Stimulated activated CD4-positive, alpha-beta T cell treated with anti-CD3 and anti-CD28 coated beads, Interleukin-1b, Interleukin-23, amount 100 ng/mL, for 4 hours (primary cell): ENCODE measurements around the gene HSD11B1.

Source experiments
- DNase-seq, 2 donors: peaks; one replicate each; pipeline ENCODE4 v3.0.0-alpha.2; 2020; ENCODE audit warnings: low read depth in 2 of 2

The HSD11B1 gene

GRCh38 chr1:209727286-209727685 is 22.6 kb downstream of the HSD11B1 start:
- DNase-seq = no peak

DNA sequence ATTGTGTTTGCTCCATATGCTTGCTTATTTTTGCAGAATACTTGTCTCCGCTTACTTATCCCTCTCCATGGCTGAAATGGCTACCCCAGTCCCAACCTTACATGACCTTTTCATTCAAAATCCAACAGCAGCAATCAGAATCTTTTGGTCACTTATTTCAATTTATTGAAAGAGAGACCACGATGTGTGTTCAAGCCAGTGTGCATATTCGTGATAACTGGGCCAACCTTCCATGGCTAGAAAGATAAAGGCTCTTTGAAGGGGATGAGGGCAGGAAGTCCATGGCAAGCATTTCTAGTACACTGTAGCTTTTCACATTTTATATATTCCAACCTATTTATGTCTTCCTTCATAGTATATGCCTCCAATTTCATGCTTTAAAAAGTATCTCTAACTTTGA is 23.1 kb downstream of the HSD11B1 start:
- DNase-seq = no peak

GRCh38 chr1:209728466-209728865 is 23.8 kb downstream of the HSD11B1 start:
- DNase-seq = no peak

DNA sequence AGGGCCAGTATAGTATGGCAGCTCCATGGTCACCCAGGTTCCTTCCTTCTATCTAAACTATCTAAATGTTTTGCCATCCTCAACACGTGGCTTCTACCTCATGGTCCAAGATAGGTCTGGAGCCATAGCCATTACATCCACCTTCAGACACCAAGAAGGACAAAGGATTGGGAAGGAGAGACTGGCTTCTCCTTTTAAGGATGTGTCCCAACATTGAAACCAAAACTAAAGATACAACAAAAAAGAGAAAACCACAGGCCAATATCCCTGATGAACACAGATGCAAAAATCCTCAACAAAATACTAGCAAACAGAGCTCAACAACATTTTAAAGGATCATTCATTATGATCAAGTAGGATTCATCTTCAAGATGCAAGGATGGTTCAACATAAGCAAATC is 24.8 kb downstream of the HSD11B1 start:
- DNase-seq = no peak

DNA sequence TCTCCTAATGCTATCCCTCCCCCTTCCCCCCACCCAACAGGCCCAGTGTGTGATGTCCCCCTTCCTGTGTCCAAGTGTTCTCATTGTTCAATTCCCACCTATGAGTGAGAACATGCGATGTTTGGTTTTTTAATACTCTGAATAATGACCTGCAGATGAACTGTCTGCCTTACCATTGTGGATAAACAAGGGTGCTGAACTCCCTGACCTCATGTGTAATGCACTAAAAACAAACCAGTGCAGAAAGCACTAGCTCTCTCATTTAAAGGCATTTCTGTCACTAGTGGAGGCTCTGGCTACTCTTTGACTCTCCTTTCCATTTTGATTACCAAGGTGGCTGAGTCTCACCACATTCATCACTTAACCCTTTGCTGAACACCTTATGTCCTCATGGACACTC is 28.1 kb downstream of the HSD11B1 start:
- no peak for DNase-seq

- no peak for DNase-seq
These were observed 29.0 kb downstream of the HSD11B1 start for GRCh38 chr1:209733409-209734192.

DNA sequence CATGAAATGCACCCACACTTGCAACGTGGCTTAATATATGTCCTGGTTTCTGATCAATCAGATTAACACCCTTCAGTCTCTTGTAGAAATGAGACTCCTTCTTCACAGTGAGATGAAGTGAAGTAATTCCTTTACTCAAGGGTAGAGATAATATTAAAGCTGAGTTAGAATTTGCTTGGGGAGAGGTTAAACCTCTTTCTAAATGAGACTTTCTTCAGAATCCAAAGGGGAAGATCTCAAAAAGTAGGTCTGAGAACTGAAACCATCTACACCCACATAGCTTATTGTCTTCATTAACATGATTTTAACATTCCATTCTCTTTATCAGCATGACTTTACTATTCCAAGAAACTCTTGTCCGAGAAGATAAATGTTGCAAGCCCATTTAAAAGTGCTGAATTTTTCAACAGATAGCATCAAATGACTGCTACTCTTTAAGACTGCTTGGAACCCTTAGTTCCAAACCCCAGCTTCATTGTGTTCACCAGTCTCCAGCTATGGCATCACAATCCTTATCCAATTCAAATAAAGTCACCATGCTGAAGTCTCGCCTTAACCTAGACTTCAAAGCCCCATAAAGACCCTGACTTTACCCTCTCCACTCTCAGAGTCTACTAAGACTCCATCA is 32.0 kb downstream of the HSD11B1 start:
- no peak for DNase-seq

DNA sequence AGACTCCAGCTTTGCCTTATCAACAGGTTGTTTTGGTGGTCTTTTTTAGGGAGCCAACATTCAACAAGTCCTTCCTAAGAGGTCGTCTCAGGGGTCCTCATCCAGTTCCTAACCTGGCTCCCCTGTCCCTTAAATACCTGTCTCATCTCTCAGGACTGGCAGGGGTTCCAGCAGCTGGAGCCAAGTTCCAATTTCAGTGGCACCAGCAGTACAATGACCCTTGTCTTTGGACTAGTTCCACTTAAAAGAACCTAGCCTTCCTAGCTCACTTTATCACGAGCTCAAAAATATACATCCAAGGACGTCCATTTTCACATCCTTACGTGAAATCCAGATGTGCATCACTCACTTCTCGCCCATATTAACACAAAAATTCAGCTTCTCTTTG is 32.5 kb downstream of the HSD11B1 start:
- no peak for DNase-seq

GRCh38 chr1:209738270-209738669 is 33.6 kb downstream of the HSD11B1 start:
- no peak for DNase-seq

GRCh38 chr1:209741193-209741592 is 36.5 kb downstream of the HSD11B1 start:
- DNase-seq = no peak

DNA sequence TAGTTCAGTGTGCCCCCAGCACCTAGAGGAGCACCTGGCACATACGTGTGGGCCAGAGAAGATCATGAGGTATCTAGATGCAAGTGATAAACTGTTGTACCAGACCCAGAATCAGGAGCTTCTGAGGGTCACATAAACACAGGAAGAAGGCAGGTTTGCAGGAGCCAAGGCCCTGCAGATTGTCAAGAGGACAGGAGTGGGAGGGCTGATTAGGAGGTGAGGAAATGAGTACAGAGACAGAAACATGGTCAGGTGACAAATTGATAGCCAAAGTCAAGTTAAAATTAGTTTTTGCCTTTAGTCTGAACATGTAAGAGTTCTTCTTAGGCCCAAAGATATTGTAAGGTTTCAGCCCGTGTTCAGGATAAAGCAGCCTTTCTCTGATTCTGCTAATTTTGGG is 37.2 kb downstream of the HSD11B1 start:
- no peak for DNase-seq

DNA sequence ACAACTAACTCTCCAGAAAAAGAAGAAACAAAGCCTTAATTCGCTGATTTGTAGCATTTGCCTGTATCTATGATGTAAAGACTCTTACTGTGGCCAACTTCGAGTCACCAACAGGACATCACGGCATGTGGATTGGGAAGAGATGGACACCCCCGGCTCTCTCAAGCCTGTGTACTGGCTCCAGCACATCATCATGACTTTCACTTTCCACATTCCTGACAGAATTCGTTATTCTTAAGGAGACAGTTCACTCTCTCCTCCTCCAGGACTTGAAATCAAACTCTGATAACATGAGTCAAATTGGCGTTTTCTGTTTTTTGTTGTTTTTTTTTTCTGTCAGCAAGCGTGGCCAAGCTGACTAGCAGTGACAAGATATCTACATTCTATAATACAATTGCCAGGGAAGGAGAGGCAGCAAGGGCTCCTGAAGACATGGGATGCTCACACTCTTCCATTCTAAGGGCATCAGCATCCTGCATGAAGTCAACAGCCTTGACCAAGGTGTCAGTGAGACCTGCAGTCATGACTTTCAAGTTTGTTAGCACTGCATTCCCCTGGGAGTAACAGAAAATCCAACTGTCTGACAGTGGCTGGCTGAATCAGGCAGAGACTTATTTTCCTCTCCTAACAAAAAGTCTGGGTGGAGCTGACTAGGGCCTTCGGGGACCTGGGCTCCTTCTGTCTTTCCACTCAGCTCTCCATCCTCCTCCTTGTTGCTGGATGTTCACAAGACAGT is 37.9 kb downstream of the HSD11B1 start:
- no peak for DNase-seq

- DNase-seq = no peak
These were observed 38.5 kb downstream of the HSD11B1 start for GRCh38 chr1:209743145-209743482.

- no peak for DNase-seq
These were observed 42.0 kb downstream of the HSD11B1 start for GRCh38 chr1:209746451-209747165.

GRCh38 chr1:209747580-209748262 is 43.1 kb downstream of the HSD11B1 start:
- peak; percentile 70 to 81 for DNase-seq

GRCh38 chr1:209748620-209749019 is 44.0 kb downstream of the HSD11B1 start:
- no peak for DNase-seq

GRCh38 chr1:209749205-209749604 is 44.6 kb downstream of the HSD11B1 start:
- DNase-seq = no peak

DNA sequence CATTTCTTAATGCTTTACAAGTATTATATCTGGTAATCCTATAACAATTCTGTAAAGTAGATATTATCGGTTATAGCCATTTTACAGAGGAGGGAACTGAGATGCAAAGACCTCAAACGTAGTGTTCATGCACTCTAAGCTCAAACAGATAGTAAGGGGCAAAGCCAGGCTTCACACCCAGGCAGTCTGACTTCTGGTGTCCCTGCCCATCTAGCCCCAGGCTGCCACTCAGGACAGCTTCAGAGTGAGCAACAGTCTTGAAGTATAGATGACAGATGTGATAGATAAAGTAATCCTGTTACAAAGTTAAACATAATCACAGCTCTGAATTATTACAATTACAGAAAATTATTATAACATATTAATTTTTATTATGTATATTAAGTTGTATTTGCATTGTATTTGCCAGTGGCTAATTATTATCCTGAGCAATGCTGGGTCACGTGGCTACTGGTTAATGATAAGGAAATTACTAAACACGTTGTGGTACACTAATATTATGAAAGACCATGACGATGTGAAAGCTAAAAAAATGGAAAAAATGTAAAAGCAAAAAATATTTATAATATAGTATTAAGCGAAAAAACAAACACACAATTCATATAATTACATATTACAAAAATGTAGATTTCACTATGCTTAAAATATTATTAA is 45.2 kb downstream of the HSD11B1 start:
- no peak for DNase-seq

DNA sequence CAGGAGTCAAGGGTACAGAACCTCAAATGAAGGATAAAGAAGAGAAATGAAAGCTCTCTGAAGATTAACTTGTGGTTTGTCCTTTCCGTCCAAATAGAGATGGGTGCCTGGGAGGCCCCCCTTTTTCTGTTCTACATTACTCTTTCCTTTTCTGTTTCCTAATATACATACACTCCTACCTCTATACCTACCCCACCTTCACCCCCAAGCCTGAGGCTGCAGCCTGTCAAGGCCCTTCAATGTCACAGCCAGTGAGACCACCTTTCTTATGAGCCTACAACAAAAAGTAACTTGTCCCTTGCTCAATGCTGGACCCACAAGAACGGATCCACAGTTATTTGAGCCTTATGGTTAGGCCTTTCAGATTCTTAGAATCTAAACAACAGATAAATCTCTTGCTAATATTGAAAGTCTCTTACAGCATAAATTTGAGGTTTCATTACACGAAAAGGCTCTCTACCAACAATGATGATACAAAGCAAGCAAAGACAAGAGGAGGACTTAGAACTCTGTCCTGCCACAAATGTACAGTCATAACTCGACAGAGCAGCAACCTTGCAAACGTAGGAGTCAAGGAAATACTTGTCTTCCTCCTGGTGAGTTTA is 47.1 kb downstream of the HSD11B1 start:
- DNase-seq = no peak

GRCh38 chr1:209752890-209753289 is 48.2 kb downstream of the HSD11B1 start:
- no peak for DNase-seq

DNA sequence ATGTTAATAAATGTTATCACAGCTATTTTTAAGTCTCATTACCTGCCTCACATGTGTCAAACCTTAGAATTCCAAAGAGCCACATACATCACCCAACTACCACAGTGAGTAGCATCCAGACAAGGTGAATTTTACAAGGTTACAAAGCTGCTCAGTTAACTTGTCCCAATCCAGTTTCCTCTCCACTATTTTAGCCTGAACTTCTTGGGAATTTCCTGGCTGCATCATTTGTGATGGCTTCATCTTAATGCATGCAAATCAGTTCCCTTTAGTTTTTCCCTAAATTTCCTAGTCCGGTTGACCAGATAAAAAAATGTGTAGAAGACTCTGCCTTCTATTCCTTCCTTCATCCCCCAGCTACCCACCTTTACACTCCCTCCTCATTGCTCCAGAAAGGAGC is 50.6 kb downstream of the HSD11B1 start:
- no peak for DNase-seq
